ENCODE measurements around the gene SKI. TPM values are rescaled to one million over a fixed set of nuclear protein-coding genes. Genes with fewer than 3 reads are reported as not detected.

Gene SKI
- total and polyA plus RNA-seq, 2 of the 8 experiments (the other 6 are each of a cell fraction or from before 2014, with no cell fraction given): 8.3 to 87.6 TPM

DNA sequence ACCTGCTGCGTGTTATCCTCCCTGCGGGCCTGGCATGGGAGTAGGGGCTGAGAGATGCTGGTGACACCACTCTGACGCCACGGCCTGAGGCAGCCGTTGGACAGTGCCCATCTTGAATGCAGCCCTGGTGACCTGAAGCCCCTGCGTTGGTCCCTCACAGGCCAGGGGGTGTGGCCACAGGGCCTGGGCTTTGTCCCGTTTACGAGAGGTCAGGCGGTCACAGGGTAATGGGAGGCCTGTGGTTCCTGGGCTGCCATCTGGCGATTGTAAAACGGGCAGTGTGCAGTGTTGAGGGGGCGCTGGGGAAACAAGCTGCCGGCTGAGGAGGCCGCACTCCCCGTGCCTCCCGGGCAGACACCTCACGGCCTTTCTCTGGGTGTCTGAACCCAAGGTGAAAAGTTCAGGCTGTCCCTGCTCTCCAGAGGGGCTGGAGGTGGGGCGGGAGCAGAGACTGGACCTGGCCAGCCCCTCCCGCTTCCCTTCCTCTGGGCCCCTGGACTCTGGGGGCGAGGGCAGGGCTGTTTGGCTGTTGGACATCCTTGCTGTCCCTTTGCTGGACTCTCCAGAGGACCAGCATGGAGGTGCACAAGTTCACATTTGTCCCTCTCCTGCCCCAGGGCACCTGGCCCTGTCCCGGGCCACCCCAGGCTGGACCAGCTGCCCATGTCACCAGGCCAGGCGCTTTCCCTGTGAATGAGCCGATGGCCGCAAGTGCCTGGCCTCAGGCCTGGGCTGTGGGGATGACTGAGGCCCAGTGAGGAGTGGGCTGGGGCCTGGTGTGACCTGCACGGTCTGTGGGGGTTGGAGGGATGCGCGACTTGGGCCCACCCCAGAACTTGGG lies 42.4 kb downstream of the SKI start:
- Histone ChIP-seq H3K27ac (ENCODE audit: low read depth, low read length) (0 out of 2 replicates have a peak overlapping the region, but pooled peaks have one; percentile 15), H3K4me1 (replicated peaks in 1 of 4; ENCODE audit: control insufficient read depth in 3 of 4, insufficient read depth in 4 of 4, low read length in 3 of 4) (peaks cover 0 to 30% (median 20%) of the 10 kb centered on the region in 4 experiments; a peak in 5 of 7 replicates), H3K79me1 (ENCODE audit: low read depth, low read length) (peaks cover 38% of the 10 kb centered on the region), H3K56ac (replicated peaks; ENCODE audit: insufficient read length, low read depth, low read length) (no peak overlapping the region), H2AK5ac (ENCODE audit: low read depth, low read length) (no peak overlapping the region), H2BK20ac (ENCODE audit: low read length) (no peak overlapping the region), H2BK5ac (ENCODE audit: low read depth, low read length) (peak overlapping the region; percentile 52; the same call in 1 of the 2 replicates), H4K8ac (ENCODE audit: extremely low read depth, insufficient read depth, low read length) (peak overlapping the region; percentile 53; the same call in 1 of the 2 replicates), H4K91ac (replicated peaks; ENCODE audit: insufficient read length, low read length) (no peak overlapping the region), H3K4ac (replicated peaks; ENCODE audit: insufficient read length, low read depth, low read length) (peak overlapping the region; percentile 48), H3K27me3 (replicated peaks in 1 of 4; ENCODE audit: control insufficient read depth in 3 of 4, extremely low read depth in 1 of 4, insufficient read depth in 3 of 4, low read length in 3 of 4) (no peaks in the 10 kb centered on the region), H3K4me2 (ENCODE audit: insufficient read depth in 1 of 2, low read depth in 2 of 2, low read length in 2 of 2) (no peak overlapping the region), H3K23me2 (ENCODE audit: low read depth, low read length) (no peaks in the 10 kb centered on the region), H2BK120ac (replicated peaks; ENCODE audit: low read depth, low read length) (no peak overlapping the region), H3K23ac (ENCODE audit: insufficient read length) (no peak overlapping the region), H3K14ac (ENCODE audit: insufficient read length) (no peak overlapping the region), H4K5ac (ENCODE audit: insufficient read length, low read depth, low read length) (no peak overlapping the region), H3K79me2 (ENCODE audit: control insufficient read depth in 1 of 2, insufficient read depth in 2 of 2, low read length in 2 of 2) (peaks cover 45 to 98% of the 10 kb centered on the region in 2 experiments; a peak in 3 of 4 replicates), H3K18ac (ENCODE audit: extremely low read depth, low read length) (peak overlapping the region; percentile 71; the same call in 1 of the 2 replicates), H4K20me1 (replicated peaks in 1 of 2; ENCODE audit: control insufficient read depth in 1 of 2, insufficient read depth in 2 of 2, low read length in 2 of 2) (peaks cover 37 to 76% of the 10 kb centered on the region in 2 experiments), H2BK12ac (ENCODE audit: low read depth, low read length) (peak overlapping the region; percentile 43; the same call in 1 of the 2 replicates), H2BK15ac (ENCODE audit: low read length) (no peak overlapping the region), H3K4me3 (ENCODE audit: extremely low read depth in 1 of 4, insufficient read depth in 2 of 4, low read depth in 3 of 4, low read length in 4 of 4) (no peak overlapping the region), H3K36me3 (ENCODE audit: control insufficient read depth in 2 of 4, insufficient read depth in 4 of 4, low read length in 3 of 4) (no peaks in the 10 kb centered on the region), H2AFZ (ENCODE audit: low read length) (no peak overlapping the region), H3K9ac (replicated peaks in 1 of 4; ENCODE audit: extremely low read depth in 1 of 4, low read depth in 3 of 4, low read length in 3 of 4) (no peak overlapping the region), H3K9me3 (ENCODE audit: insufficient read depth in 2 of 2, low read depth in 1 of 2, low read length in 1 of 2) (no peaks in the 10 kb centered on the region)
- CTCF ChIA-PET (ENCODE audit: partially characterized antibody): interaction anchor here (1.3 kb wide), 1 partner anchor 37 kb away, joined by 4 read pairs; no protein-coding TSS in a partner anchor
- 0 out of 2 replicates have a peak, but pooled peaks have one; percentile 16 for TF ChIP-seq GABPA (IDR thresholded peaks at IDR 0.05; ENCODE audit: borderline replicate concordance, insufficient read depth, low read length)
- TF ChIP-seq CHD2 (IDR thresholded peaks at IDR 0.05; ENCODE audit: low read length): no peak
- no peak for TF ChIP-seq SIRT6 (IDR thresholded peaks at IDR 0.05; ENCODE audit: low read length)
- TF ChIP-seq, protein P1, sequence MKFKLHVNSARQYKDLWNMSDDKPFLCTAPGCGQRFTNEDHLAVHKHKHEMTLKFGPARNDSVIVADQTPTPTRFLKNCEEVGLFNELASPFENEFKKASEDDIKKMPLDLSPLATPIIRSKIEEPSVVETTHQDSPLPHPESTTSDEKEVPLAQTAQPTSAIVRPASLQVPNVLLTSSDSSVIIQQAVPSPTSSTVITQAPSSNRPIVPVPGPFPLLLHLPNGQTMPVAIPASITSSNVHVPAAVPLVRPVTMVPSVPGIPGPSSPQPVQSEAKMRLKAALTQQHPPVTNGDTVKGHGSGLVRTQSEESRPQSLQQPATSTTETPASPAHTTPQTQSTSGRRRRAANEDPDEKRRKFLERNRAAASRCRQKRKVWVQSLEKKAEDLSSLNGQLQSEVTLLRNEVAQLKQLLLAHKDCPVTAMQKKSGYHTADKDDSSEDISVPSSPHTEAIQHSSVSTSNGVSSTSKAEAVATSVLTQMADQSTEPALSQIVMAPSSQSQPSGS (IDR thresholded peaks at IDR 0.05; ENCODE audit: low read length): no peak
- DNase-seq (ENCODE audit: low read depth in 1 of 2, low spot score in 2 of 2) (no peak), FAIRE-seq (no peak)
- WGBS, 2 experiments (ENCODE audit: extremely low coverage in 1 of 2, insufficient coverage in 1 of 2, insufficient read length in 1 of 2, insufficient replicate concordance in 2 of 2, low coverage in 1 of 2, low lambda C conversion rate in 2 of 2, missing lambda C conversion rate in 1 of 2): 85% methylated on average over 26 of the region's 27 CpGs; no CpG with 5 or more reads in 1 of the 2 experiments
- POLR2A ChIA-PET (ENCODE audit: partially characterized antibody): no interaction called here

Data from H1 (cell line).